HCT116 (cell line): ENCODE data around the gene ZBTB21. TPM values are rescaled to one million over a fixed set of nuclear protein-coding genes. Genes with fewer than 3 reads are reported as not detected.

Source experiments
- ATAC-seq: fragments of 200-7000 bp; cut with Tn5 transposase; 2 replicates; pipeline ENCODE4 v1.9.1; 2020; ENCODE audit warnings: mild to moderate bottlenecking, moderate library complexity
- BruUV-seq: library from RNA; stranded (reverse); fragments of 400-500 nt; replicated peaks from 2 replicates; lab custom pipeline; 2021; lab: Mats Ljungman, UMichigan
- CTCF ChIA-PET: fragments of 300-600 bp; sonication (Branson Sonifier 250); formaldehyde crosslinking; loops from one replicate; lab custom pipeline; 2021; ENCODE audit warnings: antibody characterized with exemption; lab: Charles Lee
- POLR2A ChIA-PET: fragments of 300-600, 350-600 bp; sonication (Branson Sonifier 250); formaldehyde crosslinking; loops from one replicate; lab custom pipeline; 2021; ENCODE audit warnings: antibody characterized with exemption; lab: Charles Lee
- RAD21 ChIA-PET, 2 experiments: fragments of 300-600 bp; sonication (Branson Sonifier 250); formaldehyde crosslinking; loops; one replicate each; lab custom pipeline; 2023; ENCODE audit warnings: low total read pairs in 2 of 2; ENCODE audit not compliant: uncharacterized antibody in 2 of 2, unreplicated experiment in 2 of 2, low non-redundant PET in 1 of 2; lab: Charles Lee
- DNase-seq: peaks from one replicate; pipeline ENCODE4 v3.0.0-alpha.2; 2010; ENCODE audit warnings: low read depth, low spot score
- H2AFZ ChIP-seq: fragments of 200-600 bp; shearing (Covaris generic), sonication (generic); 2 replicates; pipeline ENCODE4 v1.6.1; 2017; ENCODE audit warnings: low read depth, mixed run types, mixed read lengths, antibody characterized with exemption, low read length; ENCODE audit not compliant: poor library complexity, severe bottlenecking
- H3K27ac ChIP-seq: 2 replicates; pipeline ENCODE4 v1.5.1; 2012; ENCODE audit warnings: low read depth, low read length
- H3K27me3 ChIP-seq: fragments of 200-600 bp; sonication (generic); 2 replicates; pipeline ENCODE4 v1.6.1; 2016; ENCODE audit warnings: mixed run types, low read length, mixed read lengths; ENCODE audit not compliant: insufficient read depth
- H3K36me3 ChIP-seq, 2 experiments: fragments of 200-500 bp in 1 of 2; fragments of 200-600 bp in 1 of 2; sonication (Bioruptor generic) in 1 of 2; sonication (generic) in 1 of 2; 2 replicates each; pipeline versions ENCODE4 v1.5.1 to v1.6.1; 2014 to 2016; ENCODE audit warnings: low read length in 2 of 2, inconsistent platforms in 1 of 2, mixed read lengths in 1 of 2, mixed run types in 1 of 2; ENCODE audit not compliant: insufficient read depth in 2 of 2, control insufficient read depth in 1 of 2
- H3K4me1 ChIP-seq, 2 experiments: fragments of 200-600 bp in 1 of 2; sonication (generic) in 1 of 2; 2 replicates each; pipeline versions ENCODE4 v1.5.1 to v1.6.1; 2012 to 2017; ENCODE audit warnings: low read length in 2 of 2, inconsistent platforms in 1 of 2, mild to moderate bottlenecking in 1 of 2, mixed read lengths in 1 of 2, mixed run types in 1 of 2, moderate library complexity in 1 of 2; ENCODE audit not compliant: insufficient read depth in 2 of 2, control insufficient read depth in 1 of 2
- H3K4me2 ChIP-seq: fragments of 200-600 bp; sonication (generic); 2 replicates; pipeline ENCODE4 v1.6.1; 2017; ENCODE audit warnings: mixed run types, low read length, mixed read lengths
- H3K4me3 ChIP-seq, 2 experiments: fragments of 200-600 bp in 1 of 2; sonication (generic) in 1 of 2; replicated peaks in 1 of 2; 2 replicates each; pipeline ENCODE4 v1.5.1; 2011 to 2016; ENCODE audit warnings: low read length in 2 of 2, control low read depth in 1 of 2, low read depth in 1 of 2, mild to moderate bottlenecking in 1 of 2, mixed read lengths in 1 of 2, mixed run types in 1 of 2
- H3K79me2 ChIP-seq: fragments of 200-600 bp; sonication (generic); 2 replicates; pipeline ENCODE4 v1.6.1; 2017; ENCODE audit warnings: mild to moderate bottlenecking, mixed run types, low read length, moderate library complexity, mixed read lengths; ENCODE audit not compliant: insufficient read depth
- H3K9ac ChIP-seq: fragments of 200-600 bp; sonication (generic); 2 replicates; pipeline ENCODE4 v1.6.1; 2016; ENCODE audit warnings: low read length, mixed read lengths
- H3K9me2 ChIP-seq: fragments of 200-600 bp; sonication (generic), shearing (Covaris generic); 2 replicates; pipeline ENCODE4 v1.6.1; 2017; ENCODE audit warnings: mixed run types, mild to moderate bottlenecking, moderate library complexity; ENCODE audit not compliant: insufficient read depth
- H3K9me3 ChIP-seq, 2 experiments: fragments of 200-500 bp in 1 of 2; fragments of 200-600 bp in 1 of 2; sonication (Bioruptor generic) in 1 of 2; sonication (generic) in 1 of 2; 2 replicates each; pipeline ENCODE4 v1.6.1; 2014 to 2017; ENCODE audit warnings: low read length in 2 of 2, mixed read lengths in 2 of 2, inconsistent platforms in 1 of 2, low read depth in 1 of 2, mild to moderate bottlenecking in 1 of 2, mixed run types in 1 of 2, moderate library complexity in 1 of 2; ENCODE audit not compliant: control insufficient read depth in 1 of 2, insufficient read depth in 1 of 2
- H4K20me1 ChIP-seq: fragments of 200-600 bp; sonication (generic), shearing (Covaris generic); 2 replicates; pipeline ENCODE4 v1.6.1; 2017; ENCODE audit warnings: mixed run types, mild to moderate bottlenecking, moderate library complexity; ENCODE audit not compliant: insufficient read depth
- CBX3 ChIP-seq: IDR thresholded peaks from 2 replicates; pipeline ENCODE4 v1.6.1; 2012; ENCODE audit warnings: low read depth
- CEBPB ChIP-seq: IDR thresholded peaks from 2 replicates; pipeline ENCODE4 v1.6.1; 2012; ENCODE audit warnings: low read depth
- EGR1 ChIP-seq: IDR thresholded peaks from 2 replicates; pipeline ENCODE4 v1.6.1; 2012; ENCODE audit warnings: low read depth
- EZH2phosphoT487 ChIP-seq: fragments of 200-600 bp; IDR thresholded peaks from 2 replicates; pipeline ENCODE4 v1.6.1; 2018; ENCODE audit warnings: antibody characterized with exemption, borderline replicate concordance
- FOSL1 ChIP-seq: IDR thresholded peaks from 2 replicates; pipeline ENCODE4 v1.6.1; 2012; ENCODE audit warnings: low read depth
- RAD21 ChIP-seq: IDR thresholded peaks from 2 replicates; pipeline ENCODE4 v1.6.1; 2012; ENCODE audit warnings: low read depth, mild to moderate bottlenecking
- SIN3A ChIP-seq: IDR thresholded peaks from 2 replicates; pipeline ENCODE4 v1.6.1; 2012; ENCODE audit warnings: low read depth
- SP1 ChIP-seq: IDR thresholded peaks from 2 replicates; pipeline ENCODE4 v1.6.1; 2012; ENCODE audit warnings: low read depth
- TCF7L2 ChIP-seq: IDR thresholded peaks from 2 replicates; pipeline ENCODE4 v1.7.0; 2011; ENCODE audit warnings: borderline replicate concordance, inconsistent platforms; ENCODE audit not compliant: insufficient read depth, insufficient read length; ENCODE audit errors: extremely low read depth
- YY1 ChIP-seq: IDR thresholded peaks from 2 replicates; pipeline ENCODE4 v1.6.1; 2011; ENCODE audit warnings: low read length, low read depth, moderate library complexity, mild to moderate bottlenecking; ENCODE audit not compliant: insufficient replicate concordance; ENCODE audit errors: extremely low read depth
- ZFX ChIP-seq: fragments of 450-650 bp; IDR thresholded peaks from 2 replicates; pipeline ENCODE4 v1.6.1; 2017
- intact Hi-C: fragments of 100-400 bp; cut with micrococcal nuclease; formaldehyde crosslinking; loops from 2 replicates; pipeline ENCODE4 v1.10.0; 2022
- total RNA-seq: library from RNA; stranded (reverse); gene quantifications from one replicate; pipeline ENCODE4 v1.2.1, GENCODE V29; 2021; ENCODE audit not compliant: unreplicated experiment

The ZBTB21 gene
- total RNA-seq, 1 experiment from 2014 or later, result 28.7 TPM

- H3K4me3 ChIP-seq, result no peak overlapping the region
- POLR2A ChIA-PET, result no interaction called here
- no peaks in the 10 kb centered on the region for H3K79me2 ChIP-seq
- H3K27me3 ChIP-seq, result no peaks in the 10 kb centered on the region
- no TSS peak for BruUV-seq
- H4K20me1 ChIP-seq, result no peaks in the 10 kb centered on the region
- H3K9me2 ChIP-seq, result no peaks in the 10 kb centered on the region
- no peaks in the 10 kb centered on the region for H3K4me1 ChIP-seq
- CTCF ChIA-PET, result no interaction called here
- no peak for TF ChIP-seq SIN3A
- TF ChIP-seq CEBPB, result no peak
- no peak for TF ChIP-seq ZFX
- TF ChIP-seq RAD21, result no peak
- TF ChIP-seq FOSL1, result no peak
- no peak for TF ChIP-seq YY1
- no peak for TF ChIP-seq EGR1
- intact Hi-C loops, result no loop called here
- no peaks in the 10 kb centered on the region for H3K36me3 ChIP-seq
- no peak for DNase-seq
- no peak overlapping the region for H3K9ac ChIP-seq
- RAD21 ChIA-PET, result no interaction called here
- no peaks in the 10 kb centered on the region for H3K9me3 ChIP-seq
- no peak overlapping the region for H3K4me2 ChIP-seq
- no peak overlapping the region for H2AFZ ChIP-seq
- no peak overlapping the region for H3K27ac ChIP-seq
- ATAC-seq, result no peak
Observed at GRCh38 chr21:42019706-42020105, 9.5 kb upstream of the ZBTB21 start.

GRCh38 chr21:42019101-42019605, 9.0 kb upstream of the ZBTB21 start:
- intact Hi-C loops, result no loop called here
- no peak for ATAC-seq

More at GRCh38 chr21:42019101-42019605, 9.0 kb upstream of the ZBTB21 start:
- no peak for DNase-seq
- H3K9me3 ChIP-seq, result no peaks in the 10 kb centered on the region
- H4K20me1 ChIP-seq, result no peaks in the 10 kb centered on the region
- H3K9me2 ChIP-seq, result no peaks in the 10 kb centered on the region
- no peaks in the 10 kb centered on the region for H3K4me1 ChIP-seq
- ChIA-PET RAD21 (no interaction called here), POLR2A (no interaction called here), CTCF (no interaction called here)
- no peak overlapping the region for H3K9ac ChIP-seq
- no peak overlapping the region for H3K27ac ChIP-seq
- no peak overlapping the region for H3K4me2 ChIP-seq
- H3K27me3 ChIP-seq, result no peaks in the 10 kb centered on the region
- no peak overlapping the region for H2AFZ ChIP-seq
- H3K79me2 ChIP-seq, result no peaks in the 10 kb centered on the region
- H3K4me3 ChIP-seq, result no peak overlapping the region
- no peak for TF ChIP-seq EZH2phosphoT487
- TF ChIP-seq YY1, result no peak
- no peak for TF ChIP-seq TCF7L2
- TF ChIP-seq SP1, result no peak
- TF ChIP-seq CBX3, result no peak
- no peak for TF ChIP-seq SIN3A
- no peak for TF ChIP-seq ZFX
- H3K36me3 ChIP-seq, result no peaks in the 10 kb centered on the region
- no TSS peak for BruUV-seq
